Subcutaneous abdominal adipose tissue (tissue), 5 donors: ENCODE data around the gene ZNF532.

Experiments used
- H3K27ac ChIP-seq: one replicate; pipeline ENCODE4 v1.7.0; 2013; ENCODE audit warnings: low read depth, mild to moderate bottlenecking, inconsistent platforms, low read length, moderate library complexity
- H3K27me3 ChIP-seq, 5 donors: one replicate each; pipeline ENCODE4 v1.7.0; 2013; ENCODE audit warnings: low read length in 5 of 5, inconsistent platforms in 1 of 5; ENCODE audit not compliant: control insufficient read depth in 5 of 5, insufficient read depth in 4 of 5
- H3K36me3 ChIP-seq, 5 donors: one replicate each; pipeline ENCODE4 v1.7.0; 2013; ENCODE audit warnings: low read length in 5 of 5; ENCODE audit not compliant: control insufficient read depth in 5 of 5, insufficient read depth in 5 of 5
- H3K4me1 ChIP-seq, 5 donors: one replicate each; pipeline ENCODE4 v1.7.0; 2013; ENCODE audit warnings: low read length in 5 of 5, mild to moderate bottlenecking in 3 of 5, moderate library complexity in 1 of 5; ENCODE audit not compliant: control insufficient read depth in 5 of 5, insufficient read depth in 5 of 5
- H3K4me3 ChIP-seq, 5 donors: one replicate each; pipeline ENCODE4 v1.7.0; 2013; ENCODE audit warnings: low read length in 5 of 5, low read depth in 1 of 5
- H3K9ac ChIP-seq, 5 donors: one replicate each; pipeline ENCODE4 v1.7.0; 2013; ENCODE audit warnings: low read length in 5 of 5, mild to moderate bottlenecking in 4 of 5, moderate library complexity in 3 of 5
- H3K9me3 ChIP-seq, 5 donors: one replicate each; pipeline ENCODE4 v1.7.0; 2013; ENCODE audit warnings: low read length in 5 of 5; ENCODE audit not compliant: control insufficient read depth in 5 of 5
- donor health status: healthy.
- donor health status: healthy.
- donor health status: healthy.
- donor health status: healthy.
- donor health status: healthy.

The ZNF532 gene

GRCh38 chr18:58947136-58947732 is 82.6 kb downstream of the ZNF532 start:
- H3K9ac ChIP-seq: no peak overlapping the region
- no peak overlapping the region for H3K27ac ChIP-seq
- peaks cover 0 to 9% (median 0%) of the 10 kb centered on the region in 5 donors for H3K4me1 ChIP-seq
- peaks cover 12 to 33% (median 23%) of the 10 kb centered on the region in 5 donors for H3K36me3 ChIP-seq
- H3K9me3 ChIP-seq: no peaks in the 10 kb centered on the region
- H3K4me3 ChIP-seq: no peak overlapping the region
- H3K27me3 ChIP-seq: no peaks in the 10 kb centered on the region

GRCh38 chr18:58949031-58949430 is 84.4 kb downstream of the ZNF532 start:
- Histone ChIP-seq H3K27me3 (no peaks in the 10 kb centered on the region), H3K4me3 (no peak overlapping the region), H3K27ac (no peak overlapping the region), H3K9me3 (no peaks in the 10 kb centered on the region), H3K36me3 (peaks cover 11 to 38% (median 24%) of the 10 kb centered on the region in 5 donors), H3K4me1 (peaks cover 0 to 7% (median 3%) of the 10 kb centered on the region in 5 donors), H3K9ac (no peak overlapping the region)

- Histone ChIP-seq H3K36me3 (peaks cover 5 to 25% (median 13%) of the 10 kb centered on the region in 5 donors), H3K27me3 (no peaks in the 10 kb centered on the region), H3K9me3 (no peaks in the 10 kb centered on the region), H3K9ac (no peak overlapping the region), H3K4me3 (no peak overlapping the region), H3K27ac (no peak overlapping the region), H3K4me1 (peaks cover 0 to 3% (median 0%) of the 10 kb centered on the region in 5 donors)
Measured at GRCh38 chr18:58951986-58952702, 87.5 kb downstream of the ZNF532 start.

- Histone ChIP-seq H3K27ac (no peak overlapping the region), H3K9me3 (no peaks in the 10 kb centered on the region), H3K36me3 (peaks cover 5 to 22% (median 13%) of the 10 kb centered on the region in 5 donors), H3K9ac (no peak overlapping the region), H3K4me1 (peaks cover 0 to 3% (median 0%) of the 10 kb centered on the region in 5 donors), H3K27me3 (no peaks in the 10 kb centered on the region), H3K4me3 (no peak overlapping the region)
Measured at GRCh38 chr18:58952858-58953257, 88.2 kb downstream of the ZNF532 start.

GRCh38 chr18:58953627-58954026 is 89.0 kb downstream of the ZNF532 start:
- Histone ChIP-seq H3K9ac (no peak overlapping the region), H3K27ac (no peak overlapping the region), H3K36me3 (peaks cover 5 to 16% (median 11%) of the 10 kb centered on the region in 5 donors), H3K4me3 (no peak overlapping the region), H3K9me3 (no peaks in the 10 kb centered on the region), H3K27me3 (no peaks in the 10 kb centered on the region), H3K4me1 (peaks cover 0 to 3% (median 0%) of the 10 kb centered on the region in 5 donors)

- no peak overlapping the region for H3K27ac ChIP-seq
- no peaks in the 10 kb centered on the region for H3K9me3 ChIP-seq
- peaks cover 5 to 12% (median 8%) of the 10 kb centered on the region in 5 donors for H3K36me3 ChIP-seq
- no peaks in the 10 kb centered on the region for H3K27me3 ChIP-seq
- peaks cover 0 to 3% (median 0%) of the 10 kb centered on the region in 5 donors for H3K4me1 ChIP-seq
- H3K9ac ChIP-seq: no peak overlapping the region
- no peak overlapping the region for H3K4me3 ChIP-seq
Measured at GRCh38 chr18:58955001-58955400, 90.3 kb downstream of the ZNF532 start.

- no peak overlapping the region for H3K4me3 ChIP-seq
- no peak overlapping the region for H3K27ac ChIP-seq
- H3K4me1 ChIP-seq: peaks cover 0 to 3% (median 0%) of the 10 kb centered on the region in 5 donors
- H3K9ac ChIP-seq: no peak overlapping the region
- H3K9me3 ChIP-seq: no peaks in the 10 kb centered on the region
- H3K36me3 ChIP-seq: peaks cover 0 to 19% (median 8%) of the 10 kb centered on the region in 5 donors
- H3K27me3 ChIP-seq: no peaks in the 10 kb centered on the region
Measured at GRCh38 chr18:58955738-58956137, 91.1 kb downstream of the ZNF532 start.

- no peaks in the 10 kb centered on the region for H3K9me3 ChIP-seq
- peaks cover 3 to 31% (median 16%) of the 10 kb centered on the region in 5 donors for H3K36me3 ChIP-seq
- no peak overlapping the region for H3K27ac ChIP-seq
- H3K9ac ChIP-seq: no peak overlapping the region
- H3K4me1 ChIP-seq: peaks cover 0 to 3% (median 2%) of the 10 kb centered on the region in 5 donors
- H3K27me3 ChIP-seq: no peaks in the 10 kb centered on the region
- H3K4me3 ChIP-seq: no peak overlapping the region
Measured at GRCh38 chr18:58958628-58959027, 94.0 kb downstream of the ZNF532 start.

- Histone ChIP-seq H3K27ac (no peak overlapping the region), H3K27me3 (no peaks in the 10 kb centered on the region), H3K9me3 (no peaks in the 10 kb centered on the region), H3K9ac (no peak overlapping the region), H3K4me1 (peaks cover 0 to 10% (median 7%) of the 10 kb centered on the region in 5 donors), H3K4me3 (no peak overlapping the region), H3K36me3 (peaks cover 3 to 24% (median 11%) of the 10 kb centered on the region in 5 donors)
Measured at GRCh38 chr18:58960508-58960907, 95.8 kb downstream of the ZNF532 start.
